Measurements from ENCODE around the gene TMEM31. TPM values are rescaled to one million over a fixed set of nuclear protein-coding genes. Genes with fewer than 3 reads are reported as not detected.

The TMEM31 gene
- total RNA-seq, 2 experiments from 2014 or later, result not detected

DNA sequence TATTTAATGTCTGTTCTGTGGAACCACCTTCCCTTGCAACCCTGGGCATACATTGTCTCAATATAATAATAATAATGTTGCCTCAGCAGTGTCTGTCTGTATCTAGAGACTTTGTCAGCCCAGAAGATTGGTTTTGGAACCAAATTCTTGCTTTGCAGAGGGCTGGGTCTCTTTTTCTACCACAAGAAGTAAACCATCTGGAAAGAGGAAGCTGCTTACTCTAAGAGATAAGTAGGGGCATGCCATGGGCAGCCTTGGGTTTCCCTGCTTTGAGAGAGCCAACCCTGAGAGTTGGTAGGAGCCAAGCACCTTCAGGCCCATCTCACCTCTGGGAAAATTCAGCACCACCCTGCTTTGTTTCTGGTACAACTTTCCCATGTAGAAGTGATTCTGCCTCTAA lies 27.0 kb downstream of the TMEM31 start:
- H3K36me3 ChIP-seq (ENCODE audit: insufficient read depth, low read length), result no peaks in the 10 kb centered on the region
- Mint-ChIP-seq H3K9me3 (no peaks in the 10 kb centered on the region), H3K27me3 (no peaks in the 10 kb centered on the region), H3K4me3 (no peak overlapping the region), H3K27ac (no peak overlapping the region), H3K4me1 (ENCODE audit: low read depth) (no peaks in the 10 kb centered on the region), H3K36me3 (ENCODE audit: low read depth) (no peaks in the 10 kb centered on the region)
- no peak overlapping the region for H3K4me3 ChIP-seq (ENCODE audit: low read length)
- H3K27me3 ChIP-seq (ENCODE audit: control insufficient read depth in 1 of 2, insufficient read depth in 2 of 2, low read length in 2 of 2), result peaks cover 0 to 3% of the 10 kb centered on the region in 2 experiments
- H3K9me3 ChIP-seq (ENCODE audit: control insufficient read depth in 1 of 2, insufficient read depth in 1 of 2, low read length in 2 of 2), result no peaks in the 10 kb centered on the region
- H3K27ac ChIP-seq (ENCODE audit: low read depth in 1 of 2, low read length in 2 of 2), result no peak overlapping the region
- DNase-seq (no peak), ATAC-seq (ENCODE audit: poor library complexity) (no peak)
- TF ChIP-seq, protein P1, sequence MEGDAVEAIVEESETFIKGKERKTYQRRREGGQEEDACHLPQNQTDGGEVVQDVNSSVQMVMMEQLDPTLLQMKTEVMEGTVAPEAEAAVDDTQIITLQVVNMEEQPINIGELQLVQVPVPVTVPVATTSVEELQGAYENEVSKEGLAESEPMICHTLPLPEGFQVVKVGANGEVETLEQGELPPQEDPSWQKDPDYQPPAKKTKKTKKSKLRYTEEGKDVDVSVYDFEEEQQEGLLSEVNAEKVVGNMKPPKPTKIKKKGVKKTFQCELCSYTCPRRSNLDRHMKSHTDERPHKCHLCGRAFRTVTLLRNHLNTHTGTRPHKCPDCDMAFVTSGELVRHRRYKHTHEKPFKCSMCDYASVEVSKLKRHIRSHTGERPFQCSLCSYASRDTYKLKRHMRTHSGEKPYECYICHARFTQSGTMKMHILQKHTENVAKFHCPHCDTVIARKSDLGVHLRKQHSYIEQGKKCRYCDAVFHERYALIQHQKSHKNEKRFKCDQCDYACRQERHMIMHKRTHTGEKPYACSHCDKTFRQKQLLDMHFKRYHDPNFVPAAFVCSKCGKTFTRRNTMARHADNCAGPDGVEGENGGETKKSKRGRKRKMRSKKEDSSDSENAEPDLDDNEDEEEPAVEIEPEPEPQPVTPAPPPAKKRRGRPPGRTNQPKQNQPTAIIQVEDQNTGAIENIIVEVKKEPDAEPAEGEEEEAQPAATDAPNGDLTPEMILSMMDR (IDR thresholded peaks at IDR 0.05), result no peak
- POLR2A ChIA-PET, result no interaction called here
- CTCF ChIA-PET, result no interaction called here
- intact Hi-C loops (cut with DNase I, micrococcal nuclease), result no loop called here
- no peaks in the 10 kb centered on the region for H3K4me1 ChIP-seq (ENCODE audit: insufficient read depth, low read length)

- Mint-ChIP-seq H3K4me1 (ENCODE audit: low read depth) (no peaks in the 10 kb centered on the region), H3K9me3 (no peaks in the 10 kb centered on the region), H3K4me3 (no peak overlapping the region), H3K27me3 (no peaks in the 10 kb centered on the region), H3K36me3 (ENCODE audit: low read depth) (no peaks in the 10 kb centered on the region), H3K27ac (no peak overlapping the region)
- TF ChIP-seq, protein P1 (IDR thresholded peaks at IDR 0.05), result no peak
- Histone ChIP-seq H3K27me3 (ENCODE audit: control insufficient read depth in 1 of 2, insufficient read depth in 2 of 2, low read length in 2 of 2) (no peaks in the 10 kb centered on the region), H3K27ac (ENCODE audit: low read depth in 1 of 2, low read length in 2 of 2) (no peak overlapping the region), H3K9me3 (ENCODE audit: control insufficient read depth in 1 of 2, insufficient read depth in 1 of 2, low read length in 2 of 2) (no peaks in the 10 kb centered on the region), H3K36me3 (ENCODE audit: insufficient read depth, low read length) (no peaks in the 10 kb centered on the region), H3K4me3 (ENCODE audit: low read length) (no peak overlapping the region), H3K4me1 (ENCODE audit: insufficient read depth, low read length) (no peaks in the 10 kb centered on the region)
- POLR2A ChIA-PET, result no interaction called here
- CTCF ChIA-PET, result no interaction called here
- DNase-seq (no peak), ATAC-seq (ENCODE audit: poor library complexity) (no peak)
- intact Hi-C loops (cut with DNase I, micrococcal nuclease), result no loop called here
Observed at GRCh38 chrX:103739421-103739820, 28.7 kb downstream of the TMEM31 start.

DNA sequence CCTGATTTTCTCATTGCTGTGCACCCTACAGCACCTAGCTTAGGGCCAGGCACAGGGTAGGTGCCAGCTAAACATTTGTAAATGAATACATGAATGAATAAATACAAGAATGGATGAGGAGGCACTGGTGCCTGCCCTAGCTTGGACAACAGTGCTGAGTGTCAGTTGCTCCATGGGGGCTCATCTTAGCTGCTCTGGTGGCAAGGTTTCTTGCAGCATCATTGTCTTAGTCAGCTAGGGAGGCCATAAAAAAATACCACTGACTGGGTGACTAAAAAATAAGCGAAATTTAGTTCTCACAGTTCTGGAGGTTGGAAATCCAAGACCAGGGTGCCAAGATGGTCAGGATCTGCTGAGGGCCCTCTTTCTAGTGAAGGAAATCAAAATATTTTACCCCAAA lies 31.2 kb downstream of the TMEM31 start:
- Mint-ChIP-seq H3K36me3 (ENCODE audit: low read depth) (no peaks in the 10 kb centered on the region), H3K4me3 (no peak overlapping the region), H3K9me3 (no peaks in the 10 kb centered on the region), H3K4me1 (ENCODE audit: low read depth) (no peaks in the 10 kb centered on the region), H3K27me3 (peaks cover 4% of the 10 kb centered on the region), H3K27ac (no peak overlapping the region)
- ChIA-PET CTCF (no interaction called here), POLR2A (no interaction called here)
- no peaks in the 10 kb centered on the region for H3K9me3 ChIP-seq (ENCODE audit: control insufficient read depth in 1 of 2, insufficient read depth in 1 of 2, low read length in 2 of 2)
- no peak overlapping the region for H3K27ac ChIP-seq (ENCODE audit: low read depth in 1 of 2, low read length in 2 of 2)
- H3K27me3 ChIP-seq (ENCODE audit: control insufficient read depth in 1 of 2, insufficient read depth in 2 of 2, low read length in 2 of 2), result no peaks in the 10 kb centered on the region
- ATAC-seq (ENCODE audit: poor library complexity), result no peak
- no peaks in the 10 kb centered on the region for H3K36me3 ChIP-seq (ENCODE audit: insufficient read depth, low read length)
- intact Hi-C loops (cut with DNase I, micrococcal nuclease), result no loop called here
- no peak for DNase-seq
- H3K4me3 ChIP-seq (ENCODE audit: low read length), result no peak overlapping the region
- no peaks in the 10 kb centered on the region for H3K4me1 ChIP-seq (ENCODE audit: insufficient read depth, low read length)
- TF ChIP-seq, protein P1 (IDR thresholded peaks at IDR 0.05), result no peak
